IPS-20b (cell line): ENCODE measurements around the gene NFKB2.

ENCODE experiments used
- H3K27ac ChIP-seq: one replicate; pipeline ENCODE4 v1.5.1; 2013; ENCODE audit warnings: low read length
- H3K27me3 ChIP-seq: 2 replicates; pipeline ENCODE4 v1.6.1; 2013; ENCODE audit warnings: mild to moderate bottlenecking, low read length, inconsistent platforms; ENCODE audit not compliant: insufficient read depth
- H3K36me3 ChIP-seq: 2 replicates; pipeline ENCODE4 v1.6.1; 2013; ENCODE audit warnings: low read depth, mild to moderate bottlenecking, inconsistent platforms, low read length, moderate library complexity; ENCODE audit not compliant: insufficient read depth
- H3K4me1 ChIP-seq: 2 replicates; pipeline ENCODE4 v1.6.1; 2013; ENCODE audit warnings: mild to moderate bottlenecking, control low read depth, inconsistent platforms, low read length, moderate library complexity; ENCODE audit not compliant: insufficient read depth
- H3K4me3 ChIP-seq: 2 replicates; pipeline ENCODE4 v1.5.1; 2013; ENCODE audit warnings: mild to moderate bottlenecking, low read length, inconsistent platforms
- H3K9ac ChIP-seq: 2 replicates; pipeline ENCODE4 v1.6.1; 2013; ENCODE audit warnings: low read depth, mild to moderate bottlenecking, inconsistent platforms, low read length, moderate library complexity
- H3K9me3 ChIP-seq: 2 replicates; pipeline ENCODE4 v1.6.1; 2013; ENCODE audit warnings: mild to moderate bottlenecking, low read depth, low read length, inconsistent platforms; ENCODE audit not compliant: insufficient read depth

The NFKB2 gene

GRCh38 chr10:102432162-102432950 lies 36.9 kb downstream of the NFKB2 start, which contains the start of gene CUEDC2:
Gene CUEDC2, minus strand, starts transcription at chr10:102432574. Its CDS starts 7,386 bp downstream, at chr10:102425188.
- Histone ChIP-seq H3K9me3 (no peaks in the 10 kb centered on the region), H3K36me3 (no peaks in the 10 kb centered on the region), H3K9ac (peak within 1 kb of the TSS; percentile 97), H3K4me1 (peaks cover 11% of the 10 kb centered on the region), H3K27ac (peak within 1 kb of the TSS; percentile 76), H3K27me3 (peaks cover 45% of the 10 kb centered on the region), H3K4me3 (peak within 1 kb of the TSS; percentile 98)

DNA sequence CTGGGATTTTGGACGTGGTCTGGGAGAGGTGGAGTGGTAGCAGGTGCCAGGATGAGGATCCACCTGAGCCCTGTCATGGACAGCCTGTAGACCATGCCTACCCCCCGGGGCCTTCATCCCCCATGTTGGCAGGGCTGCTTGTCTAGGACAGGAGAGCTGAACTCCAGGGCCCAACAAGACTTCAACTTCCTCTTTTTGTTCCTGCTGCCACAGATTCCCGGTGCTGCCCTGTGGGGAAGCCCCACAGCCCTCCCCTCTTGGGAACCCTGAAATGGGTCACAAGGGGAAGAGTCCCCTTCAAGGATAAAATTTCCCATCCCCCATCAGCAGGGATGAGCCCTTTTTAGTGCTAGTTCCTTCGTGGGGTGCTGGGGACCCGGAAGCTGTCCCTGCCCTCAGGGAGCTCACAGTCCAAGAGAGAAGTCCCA lies 38.1 kb downstream of the NFKB2 start:
- H3K27ac ChIP-seq, result no peak overlapping the region
- no peak overlapping the region for H3K9ac ChIP-seq
- no peak overlapping the region for H3K4me3 ChIP-seq
- H3K27me3 ChIP-seq, result peaks cover 48% of the 10 kb centered on the region
- H3K36me3 ChIP-seq, result no peaks in the 10 kb centered on the region
- H3K9me3 ChIP-seq, result no peaks in the 10 kb centered on the region
- peaks cover 11% of the 10 kb centered on the region for H3K4me1 ChIP-seq

DNA sequence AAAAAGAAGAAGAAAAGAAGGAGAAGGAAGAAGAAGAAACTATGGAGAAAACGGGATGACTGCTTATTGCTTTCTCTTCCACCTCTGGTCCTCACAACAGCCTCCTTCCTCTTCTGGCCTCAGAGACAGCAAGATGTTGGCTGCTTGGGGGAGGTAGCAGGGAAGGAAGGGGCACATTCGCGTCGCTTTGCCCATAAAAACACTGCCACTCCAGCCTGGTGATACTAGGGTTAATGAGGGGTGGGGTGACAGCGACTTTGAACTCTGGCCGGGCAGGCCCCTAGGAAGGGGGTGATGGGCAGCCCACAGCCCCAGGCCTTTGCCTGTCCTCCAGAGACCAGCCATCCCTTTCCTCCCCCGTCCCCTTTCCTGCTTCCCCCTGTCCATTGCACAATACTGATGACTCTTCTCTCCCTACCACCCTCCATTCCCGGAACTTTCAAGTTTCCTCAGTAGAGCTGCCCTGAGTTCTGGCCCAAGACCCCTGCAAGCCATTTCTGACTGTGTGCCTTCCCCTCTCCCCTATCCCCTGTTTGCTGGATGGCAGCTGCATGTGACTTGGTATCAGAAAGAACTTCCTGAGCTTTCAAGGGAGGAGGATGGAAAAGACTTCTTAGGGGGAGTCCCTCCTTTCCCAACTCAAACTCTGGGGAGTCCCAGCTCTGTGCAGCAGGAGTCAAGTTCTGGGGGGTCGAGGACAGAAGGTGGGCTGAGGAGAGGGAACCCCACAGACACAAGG lies 39.1 kb downstream of the NFKB2 start:
- Histone ChIP-seq H3K27me3 (peaks cover 48% of the 10 kb centered on the region), H3K9ac (no peak overlapping the region), H3K27ac (no peak overlapping the region), H3K4me1 (peaks cover 11% of the 10 kb centered on the region), H3K36me3 (no peaks in the 10 kb centered on the region), H3K9me3 (no peaks in the 10 kb centered on the region), H3K4me3 (peak overlapping the region; percentile 63; the same call in 1 of the 2 replicates)

DNA sequence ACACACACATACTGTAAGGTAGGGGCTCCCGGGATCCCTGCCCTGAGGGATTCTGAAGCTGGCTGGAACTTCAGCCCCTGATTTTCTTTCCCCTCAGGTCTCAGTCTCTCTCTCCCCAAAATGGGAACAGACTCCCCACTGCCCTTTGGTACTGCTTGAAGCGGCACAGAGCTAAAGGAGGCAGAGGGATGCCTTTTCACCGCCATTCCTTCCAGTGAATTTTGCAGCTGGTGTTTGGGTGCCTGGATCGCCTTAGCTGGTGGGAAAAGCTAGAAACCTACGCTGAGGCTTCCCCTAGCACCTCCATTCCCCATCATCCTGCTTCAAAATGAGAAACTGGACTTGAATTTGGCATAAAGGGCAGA lies 39.6 kb downstream of the NFKB2 start:
- Histone ChIP-seq H3K36me3 (no peaks in the 10 kb centered on the region), H3K9me3 (no peaks in the 10 kb centered on the region), H3K9ac (no peak overlapping the region), H3K4me1 (peaks cover 11% of the 10 kb centered on the region), H3K27me3 (peaks cover 48% of the 10 kb centered on the region), H3K4me3 (peak overlapping the region; percentile 63), H3K27ac (no peak overlapping the region)

GRCh38 chr10:102435529-102436233 lies 40.2 kb downstream of the NFKB2 start:
- H3K27ac ChIP-seq, result no peak overlapping the region
- peak overlapping the region; percentile 63 for H3K4me3 ChIP-seq
- peaks cover 11% of the 10 kb centered on the region for H3K4me1 ChIP-seq
- H3K36me3 ChIP-seq, result no peaks in the 10 kb centered on the region
- H3K9me3 ChIP-seq, result no peaks in the 10 kb centered on the region
- peaks cover 48% of the 10 kb centered on the region for H3K27me3 ChIP-seq
- H3K9ac ChIP-seq, result no peak overlapping the region

- Histone ChIP-seq H3K27ac (no peak overlapping the region), H3K9me3 (no peaks in the 10 kb centered on the region), H3K36me3 (no peaks in the 10 kb centered on the region), H3K4me1 (peaks cover 11% of the 10 kb centered on the region), H3K9ac (no peak overlapping the region), H3K4me3 (no peak overlapping the region), H3K27me3 (peaks cover 48% of the 10 kb centered on the region)
Measured at GRCh38 chr10:102436312-102436711, 40.8 kb downstream of the NFKB2 start.

DNA sequence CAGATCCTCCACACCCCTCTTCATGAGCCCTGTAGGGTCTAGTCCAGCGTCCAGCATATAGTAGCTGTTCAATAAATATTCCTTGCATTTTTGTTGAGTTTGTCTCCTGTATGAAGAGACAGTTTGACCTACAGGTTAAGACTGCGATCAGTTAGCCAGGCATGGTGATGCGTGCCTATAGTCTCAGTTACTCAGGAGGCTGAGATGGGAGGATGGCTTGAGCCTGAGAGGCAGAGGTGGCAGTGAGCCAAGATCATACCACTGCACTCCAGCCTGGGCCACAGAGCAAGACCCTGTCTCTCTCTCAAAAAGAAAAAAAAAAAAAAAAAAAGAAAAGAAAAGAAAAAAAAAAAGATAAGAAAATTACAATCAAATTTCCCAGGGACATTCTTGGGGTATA lies 42.0 kb downstream of the NFKB2 start:
- no peaks in the 10 kb centered on the region for H3K36me3 ChIP-seq
- peaks cover 50% of the 10 kb centered on the region for H3K27me3 ChIP-seq
- peaks cover 7% of the 10 kb centered on the region for H3K4me1 ChIP-seq
- H3K4me3 ChIP-seq, result no peak overlapping the region
- no peaks in the 10 kb centered on the region for H3K9me3 ChIP-seq
- H3K27ac ChIP-seq, result no peak overlapping the region
- no peak overlapping the region for H3K9ac ChIP-seq

DNA sequence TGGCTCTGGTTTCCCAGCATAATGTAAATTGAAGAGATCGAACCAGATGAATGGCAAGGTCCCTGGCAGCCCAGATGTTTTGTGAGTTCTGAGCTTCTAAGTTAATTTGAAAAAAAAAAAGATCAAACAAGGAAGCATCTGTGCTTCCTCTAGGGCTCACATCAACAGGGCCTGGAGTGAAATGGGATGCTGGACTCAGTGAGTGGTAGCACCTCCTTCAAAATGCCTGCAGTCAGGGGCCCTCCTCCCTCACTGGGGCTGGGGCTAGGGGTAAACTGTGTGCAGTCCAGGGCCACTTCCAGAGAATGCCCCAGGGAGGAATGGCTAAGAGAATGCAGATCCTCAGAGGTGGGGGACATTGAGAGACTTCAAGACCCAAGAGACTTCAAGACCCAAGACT lies 42.9 kb downstream of the NFKB2 start:
- H3K27me3 ChIP-seq, result peaks cover 44% of the 10 kb centered on the region
- H3K4me3 ChIP-seq, result no peak overlapping the region
- no peaks in the 10 kb centered on the region for H3K36me3 ChIP-seq
- H3K27ac ChIP-seq, result no peak overlapping the region
- no peaks in the 10 kb centered on the region for H3K9me3 ChIP-seq
- peaks cover 7% of the 10 kb centered on the region for H3K4me1 ChIP-seq
- no peak overlapping the region for H3K9ac ChIP-seq

DNA sequence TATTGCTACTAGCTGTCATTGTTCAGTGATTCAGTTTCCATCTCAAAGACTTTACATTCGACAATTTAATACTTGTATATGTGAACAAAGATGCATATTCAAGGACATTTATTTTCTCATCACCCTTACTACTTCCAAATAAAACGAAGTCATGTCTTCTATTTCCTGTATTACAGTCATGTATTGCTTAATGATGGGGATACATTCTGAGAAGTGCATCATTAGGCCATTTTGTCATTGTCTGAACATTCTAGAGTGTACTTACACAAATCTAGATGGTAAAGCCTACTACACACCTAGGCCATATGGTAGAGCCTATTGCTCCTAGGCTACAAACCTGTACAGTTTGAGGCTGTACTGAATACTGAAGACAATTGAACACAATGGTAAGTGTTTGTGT lies 49.3 kb downstream of the NFKB2 start:
- Histone ChIP-seq H3K9ac (no peak overlapping the region), H3K27ac (no peak overlapping the region)

DNA sequence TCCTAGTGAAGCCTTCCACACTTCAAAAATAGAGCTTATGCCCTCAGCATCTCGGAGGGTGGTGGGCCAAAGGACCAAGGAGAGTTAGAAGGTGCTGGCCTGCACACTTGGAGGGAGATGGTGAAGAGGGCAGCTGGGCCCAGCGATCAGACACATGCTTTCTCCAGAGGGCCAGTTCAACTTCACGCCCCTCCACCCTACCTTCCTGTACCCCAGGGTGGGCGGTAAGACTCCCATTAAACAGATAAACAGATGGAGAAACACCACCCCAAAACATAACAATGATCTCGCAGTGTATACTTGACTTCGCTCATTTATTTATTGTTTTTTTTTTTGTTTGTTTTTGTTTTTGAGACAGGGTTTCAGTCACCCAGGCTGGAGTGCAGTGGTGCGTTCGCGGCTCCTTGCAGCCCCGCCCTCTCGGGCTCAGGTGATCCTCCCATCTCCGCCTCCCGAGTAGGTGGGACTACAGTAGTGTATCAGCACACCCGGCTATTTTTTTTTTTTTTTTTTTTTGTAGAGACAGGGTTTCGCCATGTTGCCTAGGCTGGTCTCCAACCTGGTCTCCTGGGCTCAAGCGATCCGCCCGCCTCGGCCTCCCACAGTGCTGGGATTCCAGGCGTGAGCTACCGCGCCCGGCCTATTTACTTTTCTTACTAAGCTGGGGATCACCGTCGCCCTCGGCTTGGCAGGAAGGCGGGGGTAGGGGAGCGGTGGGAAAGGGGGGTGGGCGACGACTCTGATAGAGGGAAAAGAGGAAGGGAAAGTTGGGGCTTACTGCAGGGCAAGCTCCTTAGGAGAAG lies 54.0 kb downstream of the NFKB2 start:
- Histone ChIP-seq H3K36me3 (peaks cover 13% of the 10 kb centered on the region), H3K9ac (peak overlapping the region; percentile 93), H3K4me1 (peaks cover 23% of the 10 kb centered on the region), H3K9me3 (no peaks in the 10 kb centered on the region), H3K27ac (peak overlapping the region; percentile 16), H3K27me3 (no peaks in the 10 kb centered on the region), H3K4me3 (peak overlapping the region; percentile 89)

More for the DNA sequence above, 49.3 kb downstream of the NFKB2 start:
- Histone ChIP-seq H3K4me1 (peaks cover 3% of the 10 kb centered on the region; the same call in 1 of the 2 replicates), H3K36me3 (no peaks in the 10 kb centered on the region), H3K4me3 (no peak overlapping the region), H3K27me3 (peaks cover 4% of the 10 kb centered on the region), H3K9me3 (no peaks in the 10 kb centered on the region)

GRCh38 chr10:102450124-102450373 lies 54.5 kb downstream of the NFKB2 start:
- Histone ChIP-seq H3K36me3 (peaks cover 13% of the 10 kb centered on the region), H3K27me3 (no peaks in the 10 kb centered on the region), H3K4me3 (peak overlapping the region; percentile 89), H3K27ac (peak overlapping the region; percentile 16), H3K4me1 (peaks cover 26% of the 10 kb centered on the region), H3K9me3 (no peaks in the 10 kb centered on the region), H3K9ac (peak overlapping the region; percentile 93)
